HepG2 (cell line): ENCODE data around the gene ZNF559. TPM values are rescaled to one million over a fixed set of nuclear protein-coding genes. Genes with fewer than 3 reads are reported as not detected.

ENCODE experiments used
- EHMT2 ChIP-seq: fragments of 200-600 bp; sonication (generic); IDR thresholded peaks from 2 replicates; pipeline ENCODE4 v1.7.0; 2017; ENCODE audit warnings: antibody characterized with exemption, low read depth, low read length, borderline replicate concordance
- FOXA1 ChIP-seq, 2 experiments: fragments of 450-650 bp in 1 of 2; sonication (generic) in 1 of 2; formaldehyde crosslinking in 1 of 2; IDR thresholded peaks; 2 replicates each; pipeline versions ENCODE4 v1.4.0 to v1.6.1; 2016 to 2020; ENCODE audit warnings: missing genetic modification reagents in 1 of 2
- GRHL1 ChIP-seq: sonication (generic); formaldehyde crosslinking; conservative IDR thresholded peaks from 2 replicates; pipeline ENCODE4 v1.8.0; 2022; ENCODE audit warnings: missing genetic modification reagents
- MXD4 ChIP-seq: IDR thresholded peaks from 2 replicates; pipeline ENCODE4 v1.6.1; 2016; ENCODE audit warnings: mild to moderate bottlenecking, missing biosample characterization, missing genetic modification reagents
- NCOA2 ChIP-seq: sonication (generic); formaldehyde crosslinking; IDR thresholded peaks from 2 replicates; pipeline ENCODE4 v1.8.0; 2022; ENCODE audit warnings: inconsistent platforms
- NFE2L1 ChIP-seq: sonication (generic); formaldehyde crosslinking; IDR thresholded peaks from 2 replicates; pipeline ENCODE4 v1.4.0; 2020; ENCODE audit warnings: missing genetic modification reagents, mild to moderate bottlenecking, borderline replicate concordance
- SOX13 ChIP-seq, 3 experiments: fragments of 450-650 bp in 1 of 3; sonication (generic) in 1 of 3; formaldehyde crosslinking in 1 of 3; IDR thresholded peaks in 2 of 3; conservative IDR thresholded peaks in 1 of 3; 2 replicates each; pipeline versions ENCODE4 v1.5.0 to v1.6.1; 2016 to 2020; ENCODE audit warnings: antibody characterized with exemption in 1 of 3, mild to moderate bottlenecking in 1 of 3, missing compliant biosample characterization in 1 of 3, missing genetic modification reagents in 1 of 3, moderate library complexity in 1 of 3
- SRSF4 ChIP-seq: fragments of 200-400 bp; formaldehyde crosslinking; IDR thresholded peaks from one replicate; pipeline ENCODE4 v1.6.1; 2018; ENCODE audit warnings: mild to moderate bottlenecking, low read depth, low read length, moderate library complexity; ENCODE audit not compliant: poor library complexity, severe bottlenecking
- THAP11 ChIP-seq: IDR thresholded peaks from 2 replicates; pipeline ENCODE4 v1.6.1; 2016; ENCODE audit warnings: missing biosample characterization, missing genetic modification reagents
- ZBTB38 ChIP-seq: sonication (generic); formaldehyde crosslinking; IDR thresholded peaks from 2 replicates; pipeline ENCODE4 v1.5.1; 2020; ENCODE audit warnings: mild to moderate bottlenecking, missing genetic modification reagents
- ZFP91 ChIP-seq: sonication (generic); formaldehyde crosslinking; IDR thresholded peaks from 2 replicates; pipeline ENCODE4 v1.9.0; 2022; ENCODE audit warnings: missing genetic modification reagents, mild to moderate bottlenecking, borderline replicate concordance
- ZNF407 ChIP-seq: sonication (generic); formaldehyde crosslinking; IDR thresholded peaks from one replicate; pipeline ENCODE4 v1.5.1; 2020; ENCODE audit warnings: mild to moderate bottlenecking, missing genetic modification reagents; ENCODE audit errors: not compliant biosample characterization
- ZNF704 ChIP-seq: sonication (generic); formaldehyde crosslinking; IDR thresholded peaks from 2 replicates; pipeline ENCODE4 v1.8.1; 2023; ENCODE audit warnings: mild to moderate bottlenecking, inconsistent platforms, moderate library complexity, missing genetic modification reagents, borderline replicate concordance
- ZNF780A ChIP-seq: sonication (generic); formaldehyde crosslinking; IDR thresholded peaks from 2 replicates; pipeline ENCODE4 v1.8.0; 2022; ENCODE audit warnings: mild to moderate bottlenecking, missing genetic modification reagents, moderate library complexity
- polyA plus RNA-seq, 8 experiments: library from polyadenylated mRNA; depleted of rRNA in 3 of 8; stranded (reverse) in 7 of 8; unstranded in 1 of 8; fragments of >200 nt; fragmentation: Illumina TruSeq in 4 of 8; extraction: Trizol in 4 of 8; gene quantifications; 2 replicates each; pipeline versions ENCODE4 v1.2.1 to v1.2.3, GENCODE V29; 2011 to 2016; ENCODE audit warnings: low read depth in 4 of 8, missing spikeins in 1 of 8, mixed read lengths in 1 of 8; ENCODE audit not compliant: insufficient read depth in 1 of 8
- total RNA-seq, 5 experiments: library from RNA; depleted of rRNA; stranded (reverse); fragments of >200 nt; fragmentation: Illumina TruSeq; extraction: Trizol; gene quantifications; 2 replicates each; pipeline ENCODE4 v1.2.3, GENCODE V29; 2016; ENCODE audit warnings: low read depth in 1 of 5

Gene ZNF559
- total and polyA plus RNA-seq, 2 of the 13 experiments (the other 11 are each of a cell fraction or from before 2014, with no cell fraction given), result 6.3 to 9.8 TPM

GRCh38 chr19:9309139-9309973, 14.6 kb upstream of the ZNF559 start, which contains the start of gene ZNF699 (continued):
- TF ChIP-seq ZNF407 (CRISPR knock-in tag) (no peak), SOX13 (IDR thresholded peaks at IDR 0.05) (no peak), SOX13 (CRISPR knock-in tag; conservative IDR thresholded peaks at IDR 0.05 in 1 of 2, IDR thresholded peaks at IDR 0.05 in 1 of 2) (no peak), ZBTB38 (no peak), ZNF780A (CRISPR knock-in tag) (no peak), MXD4 (CRISPR knock-in tag) (no peak), EHMT2 (no peak), GRHL1 (no peak), SRSF4 (no peak), NFE2L1 (CRISPR knock-in tag) (0 out of 2 replicates have a peak, but pooled peaks have one; percentile 32), FOXA1 (IDR thresholded peaks at IDR 0.05) (no peak), FOXA1 (CRISPR knock-in tag; IDR thresholded peaks at IDR 0.05) (no peak), THAP11 (CRISPR knock-in tag) (peak; percentile 42; the same call in 1 of the 2 replicates), ZNF704 (CRISPR knock-in tag) (no peak), NCOA2 (CRISPR knock-in tag) (no peak), ZFP91 (CRISPR knock-in tag) (peak; percentile 64; the same call in 1 of the 2 replicates)
